Adipocyte (in vitro differentiated cells): ENCODE data around the gene SUFU.
A peak's percentile ranks its signal among the peaks of the same experiment; 100 is the strongest.

Experiments
- DNase-seq: peaks from one replicate; pipeline ENCODE4 v3.0.0-alpha.2; 2015; ENCODE audit warnings: low read depth
- H3K27me3 ChIP-seq: replicated peaks from 2 replicates; pipeline ENCODE4 v1.7.0; 2013; ENCODE audit warnings: mild to moderate bottlenecking, low read length, moderate library complexity; ENCODE audit not compliant: control insufficient read depth, insufficient read depth
- H3K36me3 ChIP-seq: 2 replicates; pipeline ENCODE4 v1.7.0; 2013; ENCODE audit warnings: low read length, mild to moderate bottlenecking, moderate library complexity; ENCODE audit not compliant: control insufficient read depth, insufficient read depth, severe bottlenecking
- H3K4me1 ChIP-seq: 2 replicates; pipeline ENCODE4 v1.7.0; 2013; ENCODE audit warnings: mild to moderate bottlenecking, low read length, moderate library complexity; ENCODE audit not compliant: control insufficient read depth, insufficient read depth
- H3K4me3 ChIP-seq: 2 replicates; pipeline ENCODE4 v1.7.0; 2013; ENCODE audit warnings: mild to moderate bottlenecking, low read length, moderate library complexity
- H3K9ac ChIP-seq: 2 replicates; pipeline ENCODE4 v1.7.0; 2013; ENCODE audit warnings: mild to moderate bottlenecking, low read length, moderate library complexity
- H3K9me3 ChIP-seq: 2 replicates; pipeline ENCODE4 v1.7.0; 2013; ENCODE audit warnings: mild to moderate bottlenecking, low read length, moderate library complexity; ENCODE audit not compliant: control insufficient read depth

Gene SUFU

DNA sequence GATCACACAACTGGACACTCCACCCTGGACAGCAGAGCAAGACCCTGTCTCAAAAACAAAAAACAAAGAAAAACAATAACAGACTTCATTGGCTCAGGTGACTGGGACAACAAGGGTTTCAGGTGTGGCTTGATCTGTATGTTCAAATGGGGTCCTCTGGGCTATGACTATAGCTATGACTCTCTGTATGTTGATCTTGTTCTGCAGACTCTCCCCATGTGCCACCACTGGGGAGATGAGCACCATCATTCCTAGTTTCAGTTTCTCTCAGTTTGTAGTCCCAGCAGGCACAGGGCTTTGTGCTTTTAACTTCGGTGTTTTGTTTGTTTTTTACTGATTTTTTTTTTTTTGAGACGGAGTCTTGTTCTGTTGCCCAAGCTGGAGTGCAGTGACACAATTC, 53.8 kb downstream of the SUFU start:
- Histone ChIP-seq H3K4me1 (peaks cover 13% of the 10 kb centered on the region), H3K27me3 (no peaks in the 10 kb centered on the region), H3K9me3 (no peaks in the 10 kb centered on the region), H3K36me3 (peaks cover under 1% of the 10 kb centered on the region), H3K9ac (no peak overlapping the region), H3K4me3 (no peak overlapping the region)
- DNase-seq = no peak

DNA sequence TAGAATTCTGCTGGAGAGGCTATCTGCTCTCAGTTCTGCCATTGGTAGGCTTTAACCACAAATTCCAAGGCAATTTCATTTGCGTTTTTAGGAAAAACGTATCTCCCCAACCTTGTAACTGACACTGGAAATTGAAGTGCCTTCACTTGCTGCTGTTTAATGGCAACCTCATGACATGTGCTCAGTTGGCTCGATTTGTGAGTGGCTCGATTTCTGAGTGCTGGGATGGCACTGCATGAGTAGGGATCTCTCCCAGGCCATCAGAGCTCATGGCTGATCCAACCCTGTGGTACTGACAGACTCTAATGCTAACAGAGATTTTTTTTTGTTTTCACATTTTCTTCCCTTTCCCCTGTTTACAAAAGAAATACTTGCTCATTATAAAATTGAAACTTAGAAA, 56.0 kb downstream of the SUFU start:
- Histone ChIP-seq H3K9ac (no peak overlapping the region), H3K9me3 (no peaks in the 10 kb centered on the region), H3K27me3 (no peaks in the 10 kb centered on the region), H3K36me3 (no peaks in the 10 kb centered on the region), H3K4me3 (no peak overlapping the region), H3K4me1 (peaks cover 13% of the 10 kb centered on the region)
- no peak for DNase-seq

- Histone ChIP-seq H3K4me3 (no peak overlapping the region), H3K36me3 (no peaks in the 10 kb centered on the region), H3K9ac (no peak overlapping the region), H3K27me3 (no peaks in the 10 kb centered on the region), H3K9me3 (no peaks in the 10 kb centered on the region), H3K4me1 (peaks cover 3% of the 10 kb centered on the region)
- no peak for DNase-seq
These were observed 60.5 kb downstream of the SUFU start for GRCh38 chr10:102564209-102564834.

DNA sequence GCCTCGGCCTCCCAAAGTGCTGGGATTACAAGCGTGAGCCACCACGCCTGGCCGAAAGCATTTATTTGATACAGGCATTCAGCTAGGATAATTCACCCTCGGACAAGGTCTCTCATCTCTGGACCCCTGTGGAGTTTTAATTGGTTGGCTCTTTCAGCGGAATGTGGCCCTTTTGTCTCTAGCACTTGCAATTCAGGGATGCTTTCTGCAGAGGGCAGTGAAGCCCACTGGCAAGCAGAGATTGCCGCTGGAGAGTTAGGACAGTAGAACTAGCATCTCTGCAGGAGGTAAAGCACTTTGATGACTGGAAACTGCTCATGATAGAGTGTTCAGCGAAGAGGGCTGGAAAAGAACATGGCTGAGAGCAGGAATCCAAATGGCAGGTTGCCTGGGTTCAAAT, 62.0 kb downstream of the SUFU start:
- H3K9me3 ChIP-seq = no peaks in the 10 kb centered on the region
- H3K36me3 ChIP-seq = no peaks in the 10 kb centered on the region
- H3K4me1 ChIP-seq = no peaks in the 10 kb centered on the region
- DNase-seq = no peak
- H3K27me3 ChIP-seq = no peaks in the 10 kb centered on the region
- no peak overlapping the region for H3K4me3 ChIP-seq
- no peak overlapping the region for H3K9ac ChIP-seq

DNA sequence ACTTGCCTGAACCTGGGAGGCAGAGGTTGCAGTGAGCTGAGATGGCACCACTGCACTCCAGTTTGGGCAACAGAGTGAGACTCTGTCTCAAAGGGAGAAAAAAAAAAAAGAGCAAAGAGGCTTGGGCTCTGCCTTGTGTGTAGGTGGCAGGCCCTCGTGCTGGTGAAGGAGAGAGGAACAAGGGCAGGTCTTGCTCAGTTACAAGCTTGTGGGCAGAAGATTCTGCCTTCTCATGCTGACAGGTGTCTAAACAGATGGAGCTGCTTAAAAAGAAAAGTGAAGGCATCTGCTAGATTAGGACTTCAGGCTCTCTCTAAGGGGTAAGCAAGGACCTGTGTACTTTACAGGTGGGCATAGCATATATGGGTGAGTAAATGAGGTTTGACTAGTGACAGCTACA, 75.0 kb downstream of the SUFU start:
- no peaks in the 10 kb centered on the region for H3K27me3 ChIP-seq
- H3K9me3 ChIP-seq = no peaks in the 10 kb centered on the region
- peak overlapping the region; percentile 45 for H3K9ac ChIP-seq
- H3K4me3 ChIP-seq = peak overlapping the region; percentile 46
- no peaks in the 10 kb centered on the region for H3K36me3 ChIP-seq
- DNase-seq = no peak
- H3K4me1 ChIP-seq = peaks cover 18% of the 10 kb centered on the region

DNA sequence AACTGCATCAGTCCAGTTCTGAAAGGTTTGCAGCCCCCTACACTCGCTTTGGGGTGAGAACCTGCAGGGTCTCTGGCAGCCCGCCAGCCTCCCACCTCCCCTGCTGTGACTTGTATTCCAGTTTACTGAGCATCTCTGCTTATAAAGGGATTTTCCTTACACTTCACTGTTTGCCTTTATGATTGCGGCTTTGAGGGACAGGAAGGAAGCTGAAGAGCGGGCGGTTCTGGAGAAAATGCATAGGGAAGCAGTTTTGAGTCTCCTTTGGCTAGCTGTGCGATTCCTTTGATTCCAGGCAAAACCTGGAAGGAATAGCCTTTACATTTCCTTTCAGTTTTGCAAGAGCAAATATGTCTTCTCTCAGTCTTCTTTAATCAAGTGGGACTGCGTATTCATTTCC, 75.6 kb downstream of the SUFU start:
- peaks cover 18% of the 10 kb centered on the region for H3K4me1 ChIP-seq
- peak overlapping the region; percentile 45 for H3K9ac ChIP-seq
- peak overlapping the region; percentile 46 for H3K4me3 ChIP-seq
- H3K9me3 ChIP-seq = no peaks in the 10 kb centered on the region
- no peak for DNase-seq
- H3K36me3 ChIP-seq = no peaks in the 10 kb centered on the region
- no peaks in the 10 kb centered on the region for H3K27me3 ChIP-seq

- no peaks in the 10 kb centered on the region for H3K36me3 ChIP-seq
- no peak overlapping the region for H3K4me3 ChIP-seq
- no peaks in the 10 kb centered on the region for H3K27me3 ChIP-seq
- peak; percentile 71 for DNase-seq
- H3K9ac ChIP-seq = no peak overlapping the region
- no peaks in the 10 kb centered on the region for H3K9me3 ChIP-seq
- H3K4me1 ChIP-seq = peaks cover 18% of the 10 kb centered on the region
These were observed 76.5 kb downstream of the SUFU start for GRCh38 chr10:102580230-102580629.

DNA sequence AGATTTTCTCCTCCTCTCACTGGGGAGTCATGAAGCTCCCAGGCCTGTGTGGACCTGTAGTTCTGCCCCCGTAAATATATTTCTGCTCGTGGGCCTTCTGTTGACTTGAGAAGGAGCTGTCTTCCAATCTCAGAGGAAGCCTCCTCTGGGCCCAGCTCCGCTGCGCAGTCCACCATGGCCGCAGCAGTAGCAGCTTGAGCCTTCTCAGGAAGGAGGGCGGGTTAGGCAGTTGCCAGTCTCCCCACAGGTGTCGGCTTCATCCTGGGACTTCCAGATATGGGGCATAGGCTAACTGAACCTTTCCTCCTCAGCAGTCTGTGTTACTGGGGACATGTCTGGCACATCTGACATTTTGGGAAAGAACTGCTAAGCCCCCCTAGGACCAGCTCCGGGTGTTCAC, 77.6 kb downstream of the SUFU start:
- Histone ChIP-seq H3K9me3 (no peaks in the 10 kb centered on the region), H3K4me3 (no peak overlapping the region), H3K9ac (no peak overlapping the region), H3K4me1 (peaks cover 18% of the 10 kb centered on the region), H3K36me3 (no peaks in the 10 kb centered on the region), H3K27me3 (no peaks in the 10 kb centered on the region)
- DNase-seq = no peak

DNA sequence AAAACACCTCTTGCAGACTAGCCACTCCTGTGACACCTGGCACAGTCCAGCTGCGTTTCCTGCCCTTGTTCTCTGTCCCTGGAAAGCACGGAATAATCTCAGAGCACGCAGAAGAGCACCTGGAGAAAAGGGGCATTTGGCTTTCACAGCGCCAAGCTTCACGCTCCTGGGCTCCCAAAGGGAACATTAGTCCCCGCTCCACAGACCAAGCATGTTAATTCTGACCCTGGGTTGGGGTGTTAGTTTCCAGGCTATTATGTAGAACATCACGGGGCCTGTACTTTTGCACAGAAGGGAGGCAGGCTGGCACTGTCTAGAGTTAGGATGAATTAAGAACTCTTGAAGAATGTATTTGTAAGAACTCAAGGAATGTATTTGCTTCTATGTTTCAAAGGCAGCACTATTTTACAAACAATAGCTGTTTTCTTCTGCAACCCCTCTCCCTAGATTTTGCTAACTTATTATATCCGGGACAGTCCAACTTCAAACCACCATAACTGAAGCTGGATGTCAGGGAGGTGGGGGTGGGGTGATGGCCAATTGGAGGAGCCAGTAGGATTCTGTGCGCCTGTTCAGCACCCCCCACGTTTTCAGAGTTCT, 78.3 kb downstream of the SUFU start:
- peak overlapping the region; percentile 8 for H3K9ac ChIP-seq
- no peak overlapping the region for H3K4me3 ChIP-seq
- peaks cover 18% of the 10 kb centered on the region for H3K4me1 ChIP-seq
- H3K36me3 ChIP-seq = no peaks in the 10 kb centered on the region
- H3K27me3 ChIP-seq = no peaks in the 10 kb centered on the region
- no peak for DNase-seq
- H3K9me3 ChIP-seq = no peaks in the 10 kb centered on the region

DNA sequence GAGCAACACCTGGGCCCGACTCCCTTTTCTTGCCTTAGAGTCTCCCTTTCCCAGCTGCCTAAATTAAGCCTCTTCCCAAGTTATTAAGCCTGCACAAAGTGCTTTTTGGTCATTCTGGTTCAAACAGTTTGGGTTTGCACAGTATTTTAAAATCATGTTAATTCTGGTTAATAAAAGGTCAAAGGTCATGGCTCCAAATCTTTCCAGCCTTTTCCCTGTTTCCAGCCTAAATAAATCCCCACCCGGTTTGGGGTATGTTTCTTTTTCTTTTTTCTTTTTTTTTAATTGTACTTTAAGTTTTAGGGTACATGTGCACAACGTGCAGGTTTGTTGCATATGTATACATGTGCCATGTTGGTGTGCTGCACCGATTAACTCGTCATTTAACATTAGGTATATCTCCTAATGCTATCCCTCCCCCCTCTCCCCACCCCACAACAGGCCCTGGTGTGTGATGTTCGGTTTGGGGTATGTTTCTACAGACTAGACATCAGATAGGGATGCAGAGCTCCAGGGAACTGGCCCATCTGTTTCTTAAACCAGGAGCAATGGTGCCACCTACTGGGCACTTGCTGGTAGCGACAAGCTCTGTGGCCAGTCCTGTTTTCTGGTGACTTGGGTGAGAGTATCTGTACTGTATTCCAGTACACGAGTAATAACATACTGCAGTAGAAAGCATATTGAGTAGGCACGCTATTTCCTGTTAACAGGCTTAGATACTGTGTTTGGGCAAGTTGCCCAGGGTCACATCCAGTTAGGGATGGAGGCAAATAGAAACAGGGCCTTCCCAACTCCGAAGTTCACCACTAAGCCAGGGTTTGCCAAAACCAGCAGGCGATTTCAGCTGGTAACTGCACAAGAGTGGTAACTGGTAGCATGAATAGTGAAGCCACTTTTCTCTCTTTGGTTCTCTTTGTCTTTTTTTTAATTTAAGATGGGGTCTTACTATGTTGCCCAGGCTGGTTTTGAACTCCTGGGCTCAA, 80.0 kb downstream of the SUFU start:
- Histone ChIP-seq H3K9ac (peak overlapping the region; percentile 14), H3K27me3 (no peaks in the 10 kb centered on the region), H3K9me3 (no peaks in the 10 kb centered on the region), H3K36me3 (no peaks in the 10 kb centered on the region), H3K4me1 (peaks cover 18% of the 10 kb centered on the region), H3K4me3 (no peak overlapping the region)
- DNase-seq = peak; percentile 97

DNA sequence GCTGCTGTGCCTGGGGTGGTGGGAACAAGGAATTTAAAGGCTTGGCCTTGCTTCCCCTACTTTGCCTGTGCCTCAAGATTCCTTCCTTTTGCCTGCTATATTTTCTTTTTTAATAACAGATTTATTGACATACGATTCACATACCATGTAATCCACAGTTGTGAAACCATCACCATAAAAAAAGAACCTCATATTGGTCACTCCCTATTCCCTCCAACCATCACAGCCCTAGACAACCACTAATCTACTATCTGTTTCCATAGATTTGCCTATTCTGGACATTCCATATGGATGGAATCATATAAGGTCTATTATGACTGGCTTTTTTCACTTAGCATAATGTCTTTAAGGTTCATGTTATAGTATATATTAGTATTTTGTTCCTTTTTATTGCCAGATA, 81.3 kb downstream of the SUFU start:
- Histone ChIP-seq H3K9me3 (no peaks in the 10 kb centered on the region), H3K36me3 (no peaks in the 10 kb centered on the region), H3K4me1 (peaks cover 6% of the 10 kb centered on the region), H3K4me3 (no peak overlapping the region), H3K9ac (no peak overlapping the region), H3K27me3 (no peaks in the 10 kb centered on the region)
- peak; percentile 24 for DNase-seq
